Endodermal cell (in vitro differentiated cells): ENCODE data around the gene CCDC30. TPM values are rescaled to one million over a fixed set of nuclear protein-coding genes. Genes with fewer than 3 reads are reported as not detected.

Source experiments
- DNase-seq: peaks from one replicate; pipeline ENCODE4 v3.0.0-alpha.2; 2017
- H3K27ac ChIP-seq: 2 replicates; pipeline ENCODE4 v1.5.1; 2013; ENCODE audit warnings: mild to moderate bottlenecking, low read depth, low read length, moderate library complexity
- H3K27me3 ChIP-seq: 2 replicates; pipeline ENCODE4 v1.6.1; 2013; ENCODE audit warnings: mild to moderate bottlenecking, low read length, moderate library complexity; ENCODE audit not compliant: insufficient read depth, control insufficient read depth, poor library complexity, severe bottlenecking
- H3K36me3 ChIP-seq: 2 replicates; pipeline ENCODE4 v1.7.0; 2013; ENCODE audit warnings: mild to moderate bottlenecking, low read length, moderate library complexity; ENCODE audit not compliant: control insufficient read depth, insufficient read depth
- H3K4me1 ChIP-seq: one replicate; pipeline ENCODE4 v1.7.0; 2013; ENCODE audit warnings: low read length; ENCODE audit not compliant: control insufficient read depth, insufficient read depth
- H3K4me3 ChIP-seq: 2 replicates; pipeline ENCODE4 v1.5.1; 2013; ENCODE audit warnings: mild to moderate bottlenecking, low read length, moderate library complexity
- H3K9ac ChIP-seq: 2 replicates; pipeline ENCODE4 v1.6.1; 2013; ENCODE audit warnings: mild to moderate bottlenecking, low read length, moderate library complexity; ENCODE audit not compliant: poor library complexity, severe bottlenecking; ENCODE audit errors: extremely low read depth
- H3K9me3 ChIP-seq: 2 replicates; pipeline ENCODE4 v1.6.1; 2013; ENCODE audit warnings: mild to moderate bottlenecking, low read length, moderate library complexity; ENCODE audit not compliant: control insufficient read depth
- H3K27ac Mint-ChIP-seq: 2 replicates; pipeline ENCODE4 v1.8.0; 2020; ENCODE audit warnings: mixed read lengths
- H3K27me3 Mint-ChIP-seq: 2 replicates; pipeline ENCODE4 v1.8.0; 2021; ENCODE audit warnings: mild to moderate bottlenecking, mixed read lengths; ENCODE audit not compliant: insufficient read depth
- H3K36me3 Mint-ChIP-seq: 2 replicates; pipeline ENCODE4 v1.8.0; 2020; ENCODE audit warnings: low read depth, mixed read lengths
- H3K4me1 Mint-ChIP-seq: 2 replicates; pipeline ENCODE4 v1.8.0; 2020; ENCODE audit warnings: mixed read lengths
- H3K4me3 Mint-ChIP-seq: 2 replicates; pipeline ENCODE4 v1.8.0; 2020; ENCODE audit warnings: mild to moderate bottlenecking, moderate library complexity, mixed read lengths
- H3K9me3 Mint-ChIP-seq: 2 replicates; pipeline ENCODE4 v1.8.0; 2020; ENCODE audit warnings: mild to moderate bottlenecking, mixed read lengths
- WGBS, 2 experiments: methylation state at CpG; one replicate each; pipeline versions ENCODE4 v1.1.5 to v1.1.7; 2013; ENCODE audit warnings: missing lambda C conversion rate in 2 of 2, mixed read lengths in 1 of 2; ENCODE audit not compliant: insufficient coverage in 1 of 2, insufficient read length in 1 of 2; 5-methylcytosine and 5-hydroxymethylcytosine counted together
- total RNA-seq, 2 donors: library from RNA; stranded (reverse); fragmentation: NEBNext Ultra II Directional in 1 of 2; extraction: Animal tissue kit (Norgen Biotek cat#: 25700) in 1 of 2; gene quantifications; 2 replicates in 1 of 2; 3 replicates in 1 of 2; pipeline ENCODE4 v1.2.1, GENCODE V29; 2021
- TF ChIP-seq, protein P1 (sequence below): fragments of 200-600 bp; sonication (generic); conservative IDR thresholded peaks from 2 replicates; pipeline ENCODE4 v1.5.0; 2021; ENCODE audit warnings: antibody characterized with exemption, mild to moderate bottlenecking

The CCDC30 gene
- total RNA-seq, 2 donors from 2014 or later: 4.8 to 6.4 TPM

- H3K27ac Mint-ChIP-seq: no peak overlapping the region
- TF ChIP-seq, protein P1, sequence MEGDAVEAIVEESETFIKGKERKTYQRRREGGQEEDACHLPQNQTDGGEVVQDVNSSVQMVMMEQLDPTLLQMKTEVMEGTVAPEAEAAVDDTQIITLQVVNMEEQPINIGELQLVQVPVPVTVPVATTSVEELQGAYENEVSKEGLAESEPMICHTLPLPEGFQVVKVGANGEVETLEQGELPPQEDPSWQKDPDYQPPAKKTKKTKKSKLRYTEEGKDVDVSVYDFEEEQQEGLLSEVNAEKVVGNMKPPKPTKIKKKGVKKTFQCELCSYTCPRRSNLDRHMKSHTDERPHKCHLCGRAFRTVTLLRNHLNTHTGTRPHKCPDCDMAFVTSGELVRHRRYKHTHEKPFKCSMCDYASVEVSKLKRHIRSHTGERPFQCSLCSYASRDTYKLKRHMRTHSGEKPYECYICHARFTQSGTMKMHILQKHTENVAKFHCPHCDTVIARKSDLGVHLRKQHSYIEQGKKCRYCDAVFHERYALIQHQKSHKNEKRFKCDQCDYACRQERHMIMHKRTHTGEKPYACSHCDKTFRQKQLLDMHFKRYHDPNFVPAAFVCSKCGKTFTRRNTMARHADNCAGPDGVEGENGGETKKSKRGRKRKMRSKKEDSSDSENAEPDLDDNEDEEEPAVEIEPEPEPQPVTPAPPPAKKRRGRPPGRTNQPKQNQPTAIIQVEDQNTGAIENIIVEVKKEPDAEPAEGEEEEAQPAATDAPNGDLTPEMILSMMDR: no peak
Observed at GRCh38 chr1:42576935-42577334, 113.8 kb downstream of the CCDC30 start.

DNA sequence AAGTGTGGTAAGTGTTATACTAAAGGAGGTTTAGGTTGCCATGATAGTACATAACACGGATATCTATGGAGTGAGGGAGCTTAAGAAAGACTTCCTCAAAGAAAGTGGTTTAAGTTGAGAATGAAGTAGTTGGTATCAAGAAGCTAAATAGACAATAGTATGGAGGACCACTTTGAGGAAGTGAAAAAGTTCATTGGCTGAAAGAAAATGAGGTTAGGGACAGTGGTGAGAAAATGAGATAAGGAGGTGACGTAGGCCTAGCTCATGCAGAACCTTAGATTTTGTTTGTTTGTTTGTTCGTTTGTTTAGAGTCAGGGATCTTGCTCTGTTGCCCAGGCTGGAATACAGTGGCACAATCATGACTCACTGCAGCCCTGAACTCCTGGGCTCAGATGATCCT, 122.9 kb downstream of the CCDC30 start:
- DNase-seq: no peak
- Mint-ChIP-seq H3K27ac (no peak overlapping the region), H3K27me3 (peaks cover 6% of the 10 kb centered on the region), H3K4me3 (no peak overlapping the region), H3K36me3 (peaks cover 11% of the 10 kb centered on the region), H3K9me3 (peaks cover 43% of the 10 kb centered on the region), H3K4me1 (no peaks in the 10 kb centered on the region)
- Histone ChIP-seq H3K9me3 (peaks cover 30% of the 10 kb centered on the region), H3K36me3 (no peaks in the 10 kb centered on the region), H3K27ac (no peak overlapping the region), H3K9ac (no peak overlapping the region), H3K4me1 (no peaks in the 10 kb centered on the region), H3K27me3 (no peaks in the 10 kb centered on the region), H3K4me3 (no peak overlapping the region)
- 86 to 90% methylated on average over 2 to 3 of the region's 3 CpGs for WGBS, 2 experiments
- TF ChIP-seq, protein P1: no peak

More at GRCh38 chr1:42576935-42577334, 113.8 kb downstream of the CCDC30 start:
- Mint-ChIP-seq H3K9me3 (no peaks in the 10 kb centered on the region), H3K4me1 (no peaks in the 10 kb centered on the region), H3K36me3 (no peaks in the 10 kb centered on the region), H3K4me3 (no peak overlapping the region), H3K27me3 (peaks cover 7% of the 10 kb centered on the region)
- Histone ChIP-seq H3K4me1 (no peaks in the 10 kb centered on the region), H3K27ac (no peak overlapping the region), H3K27me3 (no peaks in the 10 kb centered on the region), H3K36me3 (no peaks in the 10 kb centered on the region), H3K9ac (no peak overlapping the region), H3K4me3 (no peak overlapping the region), H3K9me3 (no peaks in the 10 kb centered on the region)
- DNase-seq: no peak
- WGBS, 2 experiments: 100% methylated on average over 1 of the region's 1 CpG; no CpG with 5 or more reads in 1 of the 2 experiments

DNA sequence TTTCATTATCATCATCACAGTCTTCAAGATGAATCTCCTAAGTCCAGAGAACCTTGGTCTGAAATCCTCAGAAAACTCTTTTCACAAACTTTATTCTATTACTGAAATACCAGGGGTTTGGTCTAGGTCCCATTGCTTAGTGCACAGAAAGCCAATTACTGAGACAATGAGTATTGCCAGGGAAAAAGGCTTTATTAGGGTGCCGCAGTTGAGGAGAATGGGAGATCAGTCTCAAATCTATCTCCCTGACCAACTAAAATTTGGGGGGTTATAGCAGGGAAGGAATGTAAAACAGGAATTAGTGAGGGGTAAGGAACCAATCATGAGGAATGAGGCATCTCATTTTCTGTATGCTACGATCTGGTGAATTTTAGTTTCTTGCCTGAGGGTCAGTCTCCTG, 124.7 kb downstream of the CCDC30 start:
- H3K36me3 Mint-ChIP-seq: peaks cover 11% of the 10 kb centered on the region

More for the DNA sequence above, 124.7 kb downstream of the CCDC30 start:
- Histone ChIP-seq H3K9ac (no peak overlapping the region), H3K4me3 (no peak overlapping the region), H3K9me3 (peaks cover 30% of the 10 kb centered on the region), H3K36me3 (no peaks in the 10 kb centered on the region), H3K27me3 (no peaks in the 10 kb centered on the region), H3K27ac (no peak overlapping the region), H3K4me1 (no peaks in the 10 kb centered on the region)
- no peak for DNase-seq
- 86 to 94% methylated on average over 1 to 2 of the region's 2 CpGs for WGBS, 2 experiments
- TF ChIP-seq, protein P1: no peak
- H3K27me3 Mint-ChIP-seq: peaks cover 6% of the 10 kb centered on the region
- peaks cover 43% of the 10 kb centered on the region for H3K9me3 Mint-ChIP-seq
- H3K4me3 Mint-ChIP-seq: no peak overlapping the region
- no peak overlapping the region for H3K27ac Mint-ChIP-seq
- H3K4me1 Mint-ChIP-seq: no peaks in the 10 kb centered on the region
